ENCODE data around the gene PSMB7.

PSMB7 gene

DNA sequence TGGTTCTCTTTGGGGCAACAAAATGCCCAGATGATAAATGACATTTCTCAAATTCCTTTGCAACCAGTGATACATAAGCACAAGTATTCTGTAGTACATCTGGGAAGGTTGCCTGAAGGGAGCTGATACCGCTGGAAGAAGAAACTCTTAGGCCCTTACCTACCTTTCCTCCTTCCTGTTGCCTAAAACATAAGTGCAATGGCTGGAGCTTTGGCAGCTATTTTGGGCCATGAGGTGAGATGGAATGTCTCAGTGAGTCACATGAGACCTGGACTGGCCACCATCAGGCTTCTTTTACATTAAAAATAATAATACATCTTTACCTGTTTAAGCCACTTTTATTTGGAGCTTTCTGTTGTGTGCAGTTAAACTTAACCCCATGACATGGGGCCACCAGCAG, 23.8 kb upstream of the PSMB7 start:
- TF ChIP-seq, protein P1, sequence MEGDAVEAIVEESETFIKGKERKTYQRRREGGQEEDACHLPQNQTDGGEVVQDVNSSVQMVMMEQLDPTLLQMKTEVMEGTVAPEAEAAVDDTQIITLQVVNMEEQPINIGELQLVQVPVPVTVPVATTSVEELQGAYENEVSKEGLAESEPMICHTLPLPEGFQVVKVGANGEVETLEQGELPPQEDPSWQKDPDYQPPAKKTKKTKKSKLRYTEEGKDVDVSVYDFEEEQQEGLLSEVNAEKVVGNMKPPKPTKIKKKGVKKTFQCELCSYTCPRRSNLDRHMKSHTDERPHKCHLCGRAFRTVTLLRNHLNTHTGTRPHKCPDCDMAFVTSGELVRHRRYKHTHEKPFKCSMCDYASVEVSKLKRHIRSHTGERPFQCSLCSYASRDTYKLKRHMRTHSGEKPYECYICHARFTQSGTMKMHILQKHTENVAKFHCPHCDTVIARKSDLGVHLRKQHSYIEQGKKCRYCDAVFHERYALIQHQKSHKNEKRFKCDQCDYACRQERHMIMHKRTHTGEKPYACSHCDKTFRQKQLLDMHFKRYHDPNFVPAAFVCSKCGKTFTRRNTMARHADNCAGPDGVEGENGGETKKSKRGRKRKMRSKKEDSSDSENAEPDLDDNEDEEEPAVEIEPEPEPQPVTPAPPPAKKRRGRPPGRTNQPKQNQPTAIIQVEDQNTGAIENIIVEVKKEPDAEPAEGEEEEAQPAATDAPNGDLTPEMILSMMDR (IDR thresholded peaks at IDR 0.05; ENCODE audit: low read depth, low read length, missing control alignments) = no peak
- no peak for DNase-seq (ENCODE audit: extremely low read depth, low read depth)
- no peak overlapping the region for H3K4me3 ChIP-seq (replicated peaks; ENCODE audit: low read depth, low read length)

DNA sequence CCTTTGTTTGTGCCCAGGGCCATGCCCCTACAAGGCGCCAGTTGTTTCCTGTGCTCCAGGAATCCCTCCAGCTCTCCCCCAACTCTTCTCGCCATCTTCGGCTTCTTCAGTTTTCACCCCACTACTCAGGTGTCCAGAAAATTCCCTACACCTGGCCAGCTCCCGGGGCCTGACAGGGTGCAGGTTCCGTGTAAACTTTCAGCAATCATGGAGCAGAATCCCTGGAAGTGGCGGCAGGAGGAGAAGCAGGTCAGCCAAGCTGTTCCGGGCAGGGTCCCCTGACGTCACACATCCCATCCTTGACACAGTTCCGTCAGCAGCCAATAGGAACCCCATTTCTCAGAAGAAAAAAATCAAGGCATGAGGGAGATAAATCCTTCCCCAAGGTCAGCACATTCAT, 22.8 kb upstream of the PSMB7 start:
- TF ChIP-seq, protein P1 (IDR thresholded peaks at IDR 0.05; ENCODE audit: low read depth, low read length, missing control alignments) = no peak
- H3K4me3 ChIP-seq (replicated peaks; ENCODE audit: low read depth, low read length) = no peak overlapping the region
- DNase-seq (ENCODE audit: extremely low read depth, low read depth) = no peak

DNA sequence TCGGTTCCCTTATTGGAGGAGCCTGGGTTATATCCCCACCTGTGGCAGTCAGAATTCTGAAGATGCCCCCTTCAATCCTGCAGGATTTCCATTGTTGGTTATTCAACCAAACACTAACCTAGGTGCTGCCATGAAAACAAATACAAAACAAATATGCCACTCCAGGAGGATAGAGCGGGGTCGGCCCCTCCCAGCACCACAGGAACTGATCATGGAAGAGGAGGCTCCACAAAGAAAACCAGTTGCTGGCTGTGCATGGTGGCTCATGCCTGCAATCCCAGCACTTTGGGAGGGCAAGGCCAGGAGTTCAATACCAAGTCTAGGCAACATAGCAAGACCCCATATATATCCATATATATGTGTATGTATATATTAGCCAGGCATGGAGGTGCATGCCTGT, 21.8 kb upstream of the PSMB7 start:
- no peak for DNase-seq (ENCODE audit: extremely low read depth, low read depth)
- H3K4me3 ChIP-seq (replicated peaks; ENCODE audit: low read depth, low read length) = no peak overlapping the region
- TF ChIP-seq, protein P1 (IDR thresholded peaks at IDR 0.05; ENCODE audit: low read depth, low read length, missing control alignments) = no peak

DNA sequence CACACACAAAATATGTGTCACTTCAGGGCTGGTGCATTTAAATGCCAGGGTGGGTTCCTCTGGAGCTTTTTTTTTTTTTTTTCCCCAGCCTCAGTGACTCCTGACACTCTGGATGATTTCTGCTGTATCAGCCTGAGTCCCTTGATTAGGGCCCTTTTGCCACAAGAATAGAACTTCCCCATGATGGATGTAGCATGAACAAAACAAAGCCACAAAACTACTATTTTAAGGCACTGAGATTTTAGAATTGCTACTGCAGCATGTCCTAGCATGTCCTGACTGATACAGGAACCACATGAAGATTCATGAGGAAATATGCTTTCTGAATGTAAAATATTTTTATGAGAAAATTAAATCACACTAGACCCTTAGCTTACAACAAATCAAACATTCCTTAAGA, 21.1 kb upstream of the PSMB7 start:
- no peak overlapping the region for H3K4me3 ChIP-seq (replicated peaks; ENCODE audit: low read depth, low read length)
- TF ChIP-seq, protein P1 (IDR thresholded peaks at IDR 0.05; ENCODE audit: low read depth, low read length, missing control alignments) = no peak
- no peak for DNase-seq (ENCODE audit: extremely low read depth, low read depth)

DNA sequence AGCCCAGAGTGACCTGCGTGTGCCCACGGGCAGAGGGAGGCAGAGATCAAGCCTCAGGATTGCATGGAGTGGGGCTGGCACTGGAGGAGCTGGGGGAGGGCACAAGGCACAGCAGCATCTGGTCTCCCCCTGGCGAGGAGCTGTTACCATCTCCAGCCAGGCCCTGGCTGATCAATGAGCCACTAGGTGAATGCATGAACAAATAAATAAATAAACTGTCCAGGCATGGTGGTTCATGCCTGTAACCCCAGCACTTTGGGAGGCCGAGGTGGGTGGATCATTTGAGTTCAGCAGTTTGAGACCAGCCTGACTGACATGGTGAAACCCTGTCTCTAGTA, 14.3 kb upstream of the PSMB7 start:
- no peak overlapping the region for H3K4me3 ChIP-seq (replicated peaks; ENCODE audit: low read depth, low read length)
- DNase-seq (ENCODE audit: extremely low read depth, low read depth) = no peak
- TF ChIP-seq, protein P1 (IDR thresholded peaks at IDR 0.05; ENCODE audit: low read depth, low read length, missing control alignments) = no peak

DNA sequence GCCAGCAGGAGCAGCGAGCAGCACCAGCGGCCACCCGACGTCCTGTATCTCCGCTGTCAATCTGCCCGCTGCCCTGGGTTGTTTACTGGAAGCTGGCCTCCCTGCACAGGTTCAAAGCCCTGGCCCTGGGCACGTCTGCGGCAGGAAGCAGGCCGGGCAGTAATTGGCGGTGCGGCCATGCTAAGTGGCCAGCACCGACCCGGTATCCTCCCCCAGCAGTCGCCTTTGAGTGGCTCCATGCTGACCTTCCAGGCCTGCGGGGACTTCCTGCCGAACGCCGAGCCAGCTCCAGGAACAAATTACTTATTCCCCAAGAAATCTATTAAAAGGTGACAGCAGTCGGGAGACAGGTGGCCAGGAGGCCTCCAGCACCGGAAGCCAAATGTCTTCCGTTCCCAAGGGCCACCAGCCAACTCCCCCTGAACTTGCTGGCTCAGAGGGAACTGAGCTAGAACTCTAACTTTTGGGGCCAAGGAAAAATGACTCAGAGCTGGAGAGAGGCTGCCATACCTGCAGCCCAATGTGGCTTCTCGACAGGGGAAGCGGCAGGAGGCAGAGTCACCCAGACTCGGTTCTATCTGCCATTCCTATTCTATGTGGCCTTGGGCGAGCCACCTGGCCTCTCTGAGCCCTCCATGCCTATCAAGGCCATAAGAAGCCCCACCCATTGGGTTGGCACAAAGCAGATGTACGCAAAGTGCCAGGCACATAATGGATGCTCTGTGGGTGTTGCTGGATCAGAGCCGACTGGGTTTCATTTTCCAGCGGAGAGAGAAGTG, 13.7 kb upstream of the PSMB7 start:
- H3K4me3 ChIP-seq (replicated peaks; ENCODE audit: low read depth, low read length) = no peak overlapping the region
- DNase-seq (ENCODE audit: extremely low read depth, low read depth) = no peak
- TF ChIP-seq, protein P1 (IDR thresholded peaks at IDR 0.05; ENCODE audit: low read depth, low read length, missing control alignments) = no peak

DNA sequence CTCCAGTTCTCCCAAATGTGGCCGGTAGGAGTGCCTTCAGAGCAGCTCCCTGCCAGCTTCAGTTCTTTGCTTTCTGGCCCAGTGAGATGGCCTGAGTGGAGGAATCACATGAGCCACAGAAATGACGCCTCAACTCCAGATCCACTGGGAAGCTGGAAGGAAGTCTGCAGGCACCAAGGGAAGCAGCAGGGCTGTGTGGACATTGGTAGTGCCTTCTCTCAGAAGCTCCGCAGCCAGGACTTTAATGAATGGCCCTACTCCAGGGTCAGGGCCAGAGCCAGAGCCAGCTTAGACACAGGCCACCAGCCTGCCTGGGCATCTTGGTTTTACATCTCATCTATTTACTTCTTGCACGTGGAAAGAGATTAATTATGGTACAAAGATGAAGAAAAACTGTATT, 12.0 kb upstream of the PSMB7 start:
- H3K4me3 ChIP-seq (replicated peaks; ENCODE audit: low read depth, low read length) = no peak overlapping the region
- DNase-seq (ENCODE audit: extremely low read depth, low read depth) = no peak
- TF ChIP-seq, protein P1 (IDR thresholded peaks at IDR 0.05; ENCODE audit: low read depth, low read length, missing control alignments) = no peak
